ENCODE results near the gene UBE2J2. TPM values are rescaled to one million over a fixed set of nuclear protein-coding genes. Genes with fewer than 3 reads are reported as not detected.

UBE2J2 gene
- total RNA-seq, 4 donors from 2014 or later = 9.5 to 66.1 (median 49.8) TPM

DNA sequence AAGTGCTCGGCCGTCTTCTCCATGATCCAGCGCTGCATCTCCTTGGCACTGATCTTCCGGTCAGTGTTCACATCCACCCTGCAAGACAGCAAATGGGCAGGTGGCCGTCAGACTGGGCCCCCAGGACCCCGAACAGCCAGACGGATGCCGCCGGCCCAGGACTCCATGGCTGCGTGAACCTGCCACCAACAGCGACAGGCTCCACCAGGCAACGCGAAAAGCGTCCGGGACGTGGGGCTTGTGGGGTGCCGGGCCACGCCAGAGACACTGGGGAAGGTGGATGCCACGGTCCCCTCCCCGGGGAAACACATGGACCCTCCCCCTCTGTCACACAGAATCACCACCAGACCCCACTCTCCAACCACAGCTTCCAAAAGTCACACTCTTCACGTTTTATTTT is 49.8 kb downstream of the UBE2J2 start:
- Histone ChIP-seq H3K9me3 (no peaks in the 10 kb centered on the region), H3K4me1 (no peaks in the 10 kb centered on the region), H3K36me3 (no peaks in the 10 kb centered on the region), H3K4me3 (no peak overlapping the region), H3K27me3 (no peaks in the 10 kb centered on the region), H3K27ac (no peak overlapping the region)
- TF ChIP-seq, protein P1, sequence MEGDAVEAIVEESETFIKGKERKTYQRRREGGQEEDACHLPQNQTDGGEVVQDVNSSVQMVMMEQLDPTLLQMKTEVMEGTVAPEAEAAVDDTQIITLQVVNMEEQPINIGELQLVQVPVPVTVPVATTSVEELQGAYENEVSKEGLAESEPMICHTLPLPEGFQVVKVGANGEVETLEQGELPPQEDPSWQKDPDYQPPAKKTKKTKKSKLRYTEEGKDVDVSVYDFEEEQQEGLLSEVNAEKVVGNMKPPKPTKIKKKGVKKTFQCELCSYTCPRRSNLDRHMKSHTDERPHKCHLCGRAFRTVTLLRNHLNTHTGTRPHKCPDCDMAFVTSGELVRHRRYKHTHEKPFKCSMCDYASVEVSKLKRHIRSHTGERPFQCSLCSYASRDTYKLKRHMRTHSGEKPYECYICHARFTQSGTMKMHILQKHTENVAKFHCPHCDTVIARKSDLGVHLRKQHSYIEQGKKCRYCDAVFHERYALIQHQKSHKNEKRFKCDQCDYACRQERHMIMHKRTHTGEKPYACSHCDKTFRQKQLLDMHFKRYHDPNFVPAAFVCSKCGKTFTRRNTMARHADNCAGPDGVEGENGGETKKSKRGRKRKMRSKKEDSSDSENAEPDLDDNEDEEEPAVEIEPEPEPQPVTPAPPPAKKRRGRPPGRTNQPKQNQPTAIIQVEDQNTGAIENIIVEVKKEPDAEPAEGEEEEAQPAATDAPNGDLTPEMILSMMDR (IDR thresholded peaks at IDR 0.05) = no peak
- no peak for TF ChIP-seq POLR2A (IDR thresholded peaks at IDR 0.05)
- intact Hi-C loops (cut with DNase I; ENCODE audit: low total_unique reads) = no loop called here
- DNase-seq = no peak

GRCh38 chr1:1223321-1223720 is 50.3 kb downstream of the UBE2J2 start:
- Histone ChIP-seq H3K36me3 (no peaks in the 10 kb centered on the region), H3K4me3 (no peak overlapping the region), H3K27me3 (no peaks in the 10 kb centered on the region), H3K9me3 (no peaks in the 10 kb centered on the region), H3K27ac (no peak overlapping the region), H3K4me1 (no peaks in the 10 kb centered on the region)
- no peak for DNase-seq
- TF ChIP-seq, protein P1 (IDR thresholded peaks at IDR 0.05) = no peak
- no peak for TF ChIP-seq POLR2A (IDR thresholded peaks at IDR 0.05)
- intact Hi-C loops (cut with DNase I; ENCODE audit: low total_unique reads) = no loop called here

GRCh38 chr1:1222575-1223225 is 51.0 kb downstream of the UBE2J2 start:
- H3K4me3 ChIP-seq = no peak overlapping the region
- TF ChIP-seq, protein P1 (IDR thresholded peaks at IDR 0.05) = no peak
- no peak for TF ChIP-seq POLR2A (IDR thresholded peaks at IDR 0.05)
- H3K4me1 ChIP-seq = no peaks in the 10 kb centered on the region
- no peaks in the 10 kb centered on the region for H3K27me3 ChIP-seq
- no peaks in the 10 kb centered on the region for H3K9me3 ChIP-seq
- H3K27ac ChIP-seq = no peak overlapping the region
- H3K36me3 ChIP-seq = no peaks in the 10 kb centered on the region
- intact Hi-C loops (cut with DNase I; ENCODE audit: low total_unique reads) = no loop called here
- no peak for DNase-seq

DNA sequence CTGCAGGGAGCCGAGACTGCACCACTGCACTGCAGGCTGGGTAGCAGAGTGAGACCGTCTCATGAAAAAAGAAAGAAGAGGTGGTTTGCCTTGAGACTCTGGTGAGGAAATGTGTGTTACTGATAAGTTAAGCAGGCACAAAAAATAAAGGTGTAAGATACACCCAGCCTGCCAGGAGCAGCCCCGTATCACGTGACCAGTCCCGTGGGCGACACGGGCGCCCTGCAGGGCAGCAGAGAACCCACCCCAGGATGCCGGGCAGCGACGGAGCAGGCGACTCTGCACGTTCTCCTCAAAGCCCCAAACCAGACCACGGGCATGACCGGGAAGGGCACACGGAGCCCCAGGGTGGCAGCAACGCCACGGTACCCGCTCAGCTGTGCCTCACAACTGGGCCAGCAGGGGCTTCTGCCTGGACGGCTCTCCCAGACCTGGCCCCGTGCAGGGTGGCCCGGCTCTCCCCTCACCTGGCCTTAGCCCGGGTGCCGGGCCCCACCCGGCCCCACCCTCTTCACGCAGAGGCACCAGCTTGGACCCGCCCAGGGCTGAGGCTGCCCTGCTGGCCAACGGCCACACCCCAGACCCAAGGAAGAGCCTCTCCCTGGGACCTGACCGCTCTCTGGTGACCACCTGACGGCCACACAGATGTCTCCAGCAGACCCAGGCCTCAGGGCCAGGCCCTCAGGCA is 51.6 kb downstream of the UBE2J2 start:
- intact Hi-C loops (cut with DNase I; ENCODE audit: low total_unique reads) = no loop called here
- Histone ChIP-seq H3K27ac (no peak overlapping the region), H3K4me3 (no peak overlapping the region), H3K36me3 (no peaks in the 10 kb centered on the region), H3K9me3 (no peaks in the 10 kb centered on the region), H3K27me3 (no peaks in the 10 kb centered on the region), H3K4me1 (no peaks in the 10 kb centered on the region)
- DNase-seq = no peak
- TF ChIP-seq, protein P1 (IDR thresholded peaks at IDR 0.05) = no peak
- no peak for TF ChIP-seq POLR2A (IDR thresholded peaks at IDR 0.05)

GRCh38 chr1:1220197-1220596 is 53.5 kb downstream of the UBE2J2 start:
- TF ChIP-seq, protein P1 (IDR thresholded peaks at IDR 0.05) = no peak
- TF ChIP-seq POLR2A (IDR thresholded peaks at IDR 0.05) = no peak
- Histone ChIP-seq H3K36me3 (no peaks in the 10 kb centered on the region), H3K9me3 (no peaks in the 10 kb centered on the region), H3K4me3 (no peak overlapping the region), H3K27ac (no peak overlapping the region), H3K4me1 (no peaks in the 10 kb centered on the region), H3K27me3 (no peaks in the 10 kb centered on the region)
- no peak for DNase-seq
- intact Hi-C loops (cut with DNase I; ENCODE audit: low total_unique reads) = no loop called here
